ENCODE results near the gene CEP135. TPM values are rescaled to one million over a fixed set of nuclear protein-coding genes. Genes with fewer than 3 reads are reported as not detected.
"Not testable (repeated sequence)": the region's sequence is repeated elsewhere in the genome, so short reads cannot be mapped to it uniquely, and the experiment has no call there.

Gene CEP135
- total RNA-seq, 3 donors from 2014 or later = 4.8 to 12.1 (median 8.5) TPM

DNA sequence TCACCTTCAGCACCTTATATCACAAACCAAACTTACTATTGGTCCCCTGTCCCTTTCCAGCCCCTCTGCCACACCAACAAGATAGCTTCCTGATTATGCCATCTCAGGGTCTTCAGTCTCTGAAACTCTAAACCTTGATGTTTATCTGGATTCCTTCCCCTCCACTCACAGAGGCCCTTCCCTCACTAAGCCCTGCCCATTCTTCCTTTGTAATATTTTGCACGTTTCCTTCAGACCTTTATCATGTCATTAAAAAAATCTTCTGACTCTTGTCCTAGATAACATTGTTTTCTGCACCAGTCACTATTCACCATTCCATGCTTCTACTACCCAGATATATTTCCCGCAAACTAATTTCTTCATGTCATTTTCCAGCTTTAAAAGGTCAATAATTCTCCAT lies 17.7 kb upstream of the CEP135 start:
- no peak for DNase-seq (ENCODE audit: low spot score in 2 of 2)
- intact Hi-C loops (cut with DNase I; ENCODE audit: low total_unique reads) = no loop called here
- no peak for TF ChIP-seq POLR2AphosphoS5 (IDR thresholded peaks at IDR 0.05)
- TF ChIP-seq, protein P1, sequence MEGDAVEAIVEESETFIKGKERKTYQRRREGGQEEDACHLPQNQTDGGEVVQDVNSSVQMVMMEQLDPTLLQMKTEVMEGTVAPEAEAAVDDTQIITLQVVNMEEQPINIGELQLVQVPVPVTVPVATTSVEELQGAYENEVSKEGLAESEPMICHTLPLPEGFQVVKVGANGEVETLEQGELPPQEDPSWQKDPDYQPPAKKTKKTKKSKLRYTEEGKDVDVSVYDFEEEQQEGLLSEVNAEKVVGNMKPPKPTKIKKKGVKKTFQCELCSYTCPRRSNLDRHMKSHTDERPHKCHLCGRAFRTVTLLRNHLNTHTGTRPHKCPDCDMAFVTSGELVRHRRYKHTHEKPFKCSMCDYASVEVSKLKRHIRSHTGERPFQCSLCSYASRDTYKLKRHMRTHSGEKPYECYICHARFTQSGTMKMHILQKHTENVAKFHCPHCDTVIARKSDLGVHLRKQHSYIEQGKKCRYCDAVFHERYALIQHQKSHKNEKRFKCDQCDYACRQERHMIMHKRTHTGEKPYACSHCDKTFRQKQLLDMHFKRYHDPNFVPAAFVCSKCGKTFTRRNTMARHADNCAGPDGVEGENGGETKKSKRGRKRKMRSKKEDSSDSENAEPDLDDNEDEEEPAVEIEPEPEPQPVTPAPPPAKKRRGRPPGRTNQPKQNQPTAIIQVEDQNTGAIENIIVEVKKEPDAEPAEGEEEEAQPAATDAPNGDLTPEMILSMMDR (IDR thresholded peaks at IDR 0.05) = no peak
- TF ChIP-seq POLR2A (IDR thresholded peaks at IDR 0.05) = no peak

DNA sequence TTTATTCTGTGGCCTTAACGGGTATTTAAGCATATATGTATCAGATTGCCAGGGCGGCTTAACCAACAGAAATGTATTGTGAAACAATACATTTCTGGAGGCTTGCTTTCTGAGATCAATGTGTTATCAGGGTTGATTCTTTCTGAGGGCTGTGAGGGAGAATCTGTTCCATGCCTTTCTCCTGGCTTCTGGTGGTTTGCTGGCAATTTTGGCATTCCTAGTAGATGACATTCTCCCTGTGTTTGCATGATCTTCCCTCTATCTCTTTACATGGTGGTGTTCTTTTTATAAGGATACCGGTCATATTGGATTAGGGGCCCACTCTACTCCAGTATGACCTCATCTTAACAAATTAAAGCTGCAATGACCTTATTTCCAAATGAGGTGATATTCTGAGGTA lies 16.9 kb upstream of the CEP135 start:
- no peaks in the 10 kb centered on the region for H3K36me3 ChIP-seq
- intact Hi-C loops (cut with DNase I; ENCODE audit: low total_unique reads) = no loop called here
- no peak overlapping the region for H3K4me3 ChIP-seq
- peaks cover 0 to under 1% of the 10 kb centered on the region in 2 donors for H3K9me3 ChIP-seq
- H3K27me3 ChIP-seq = no peaks in the 10 kb centered on the region
- TF ChIP-seq POLR2A (IDR thresholded peaks at IDR 0.05) (no peak), POLR2AphosphoS5 (IDR thresholded peaks at IDR 0.05) (no peak)
- TF ChIP-seq, protein P1 (IDR thresholded peaks at IDR 0.05) = no peak
- DNase-seq (ENCODE audit: low spot score in 2 of 2) = no peak
- no peak overlapping the region for H3K27ac ChIP-seq
- no peaks in the 10 kb centered on the region for H3K4me1 ChIP-seq

More for the DNA sequence above, 17.7 kb upstream of the CEP135 start:
- Histone ChIP-seq H3K36me3 (no peaks in the 10 kb centered on the region), H3K27ac (no peak overlapping the region), H3K4me3 (no peak overlapping the region), H3K9me3 (no peaks in the 10 kb centered on the region), H3K4me1 (no peaks in the 10 kb centered on the region), H3K27me3 (no peaks in the 10 kb centered on the region)

DNA sequence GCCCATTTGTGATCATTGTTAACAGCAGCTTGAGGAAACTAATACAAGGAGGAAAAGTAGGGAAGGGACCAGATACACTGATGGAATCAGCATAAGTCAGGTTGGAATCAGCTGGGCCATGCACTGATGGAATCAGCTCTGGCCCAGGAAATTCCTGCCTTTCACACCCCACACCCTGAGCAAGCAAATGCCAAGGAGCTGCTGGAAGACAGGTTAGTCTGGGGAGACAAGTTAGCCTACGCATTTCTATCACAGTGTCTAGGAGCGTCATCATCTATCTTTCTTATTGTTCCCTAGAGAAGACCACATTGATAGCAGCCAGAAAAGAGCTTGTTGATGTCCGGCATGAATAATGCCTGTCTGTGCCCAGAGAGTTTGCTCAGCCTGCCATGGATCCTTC lies 16.2 kb upstream of the CEP135 start:
- no peaks in the 10 kb centered on the region for H3K4me1 ChIP-seq
- TF ChIP-seq, protein P1 (IDR thresholded peaks at IDR 0.05) = no peak
- TF ChIP-seq POLR2AphosphoS5 (IDR thresholded peaks at IDR 0.05) = no peak
- no peak for TF ChIP-seq POLR2A (IDR thresholded peaks at IDR 0.05)
- H3K27ac ChIP-seq = no peak overlapping the region
- no peaks in the 10 kb centered on the region for H3K27me3 ChIP-seq
- DNase-seq (ENCODE audit: low spot score in 2 of 2) = no peak
- peaks cover 0 to 7% of the 10 kb centered on the region in 2 donors for H3K9me3 ChIP-seq
- no peak overlapping the region for H3K4me3 ChIP-seq
- intact Hi-C loops (cut with DNase I; ENCODE audit: low total_unique reads) = no loop called here
- no peaks in the 10 kb centered on the region for H3K36me3 ChIP-seq

DNA sequence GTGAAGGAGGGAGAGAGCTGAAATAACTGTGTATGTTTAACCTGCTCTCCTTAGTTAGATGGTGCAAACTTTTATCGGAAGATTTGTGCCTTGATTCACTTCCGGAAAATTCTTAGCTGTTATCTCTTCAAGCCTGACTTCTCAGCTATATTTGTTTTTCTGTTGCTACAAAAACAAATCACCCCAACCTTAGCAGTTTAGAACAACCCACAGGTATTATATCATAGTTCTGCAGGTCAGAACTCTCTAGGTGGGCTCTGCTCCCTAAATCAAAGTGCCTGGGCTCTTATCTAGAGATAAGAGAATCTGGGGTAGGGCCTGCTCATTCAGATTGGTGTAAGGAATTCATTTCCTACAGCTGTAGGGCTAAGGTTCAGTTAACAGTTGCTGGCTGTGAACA lies 15.1 kb upstream of the CEP135 start:
- Histone ChIP-seq H3K27ac (no peak overlapping the region), H3K27me3 (no peaks in the 10 kb centered on the region), H3K36me3 (no peaks in the 10 kb centered on the region), H3K4me1 (no peaks in the 10 kb centered on the region), H3K9me3 (peaks cover 2 to 12% of the 10 kb centered on the region in 2 donors), H3K4me3 (no peak overlapping the region)
- TF ChIP-seq POLR2AphosphoS5 (IDR thresholded peaks at IDR 0.05) (no peak), POLR2A (IDR thresholded peaks at IDR 0.05) (no peak)
- TF ChIP-seq, protein P1 (IDR thresholded peaks at IDR 0.05) = no peak
- intact Hi-C loops (cut with DNase I; ENCODE audit: low total_unique reads) = no loop called here
- DNase-seq (ENCODE audit: low spot score in 2 of 2) = no peak

DNA sequence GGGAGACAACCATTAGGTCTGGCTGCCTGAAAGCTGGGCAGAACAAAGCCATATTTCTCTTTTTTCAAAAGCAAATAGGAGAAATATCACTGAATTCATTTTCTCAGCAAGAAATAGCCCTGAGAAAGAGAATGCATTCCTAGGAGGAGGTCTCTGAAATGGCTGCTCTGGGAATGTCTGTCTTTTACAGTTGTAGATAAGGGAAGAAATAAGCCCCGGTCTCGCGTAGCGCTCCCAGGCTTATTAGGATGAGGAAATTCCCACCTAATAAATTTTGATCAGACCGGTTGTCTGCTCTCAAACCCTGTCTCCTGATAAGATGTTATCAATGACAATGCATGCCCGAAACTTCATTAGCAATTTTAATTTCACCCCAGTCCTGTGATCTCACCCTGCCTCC lies 12.8 kb upstream of the CEP135 start:
- H3K4me1 ChIP-seq; H3K27me3 ChIP-seq; H3K27ac ChIP-seq; H3K36me3 ChIP-seq; H3K4me3 ChIP-seq; intact Hi-C loops (cut with DNase I; ENCODE audit: low total_unique reads); DNase-seq (ENCODE audit: low spot score in 2 of 2): not testable (repeated sequence)
- peaks cover 5 to 12% of the 10 kb centered on the region in 2 donors for H3K9me3 ChIP-seq

DNA sequence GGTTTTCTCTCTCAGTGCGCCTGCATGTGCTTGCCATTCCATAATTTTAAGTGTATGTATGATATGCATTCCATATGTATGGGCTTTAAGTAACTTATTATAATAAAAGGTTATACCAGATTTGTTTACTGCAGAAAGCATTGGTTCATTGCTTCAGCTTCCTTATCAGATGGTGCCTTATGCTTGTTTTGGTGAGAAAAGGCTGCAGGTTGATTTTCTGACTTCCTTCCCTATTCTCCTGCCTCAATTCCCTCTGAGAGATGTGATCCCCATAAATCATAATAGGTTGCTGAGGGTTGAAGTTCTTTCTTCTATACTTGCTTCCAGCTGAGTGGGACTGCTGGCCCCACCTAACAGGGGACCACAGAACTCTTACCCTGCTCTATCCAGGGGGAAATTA lies 10.3 kb upstream of the CEP135 start:
- TF ChIP-seq, protein P1 (IDR thresholded peaks at IDR 0.05) = no peak
- TF ChIP-seq POLR2A (IDR thresholded peaks at IDR 0.05) = no peak
- peaks cover 5 to 12% of the 10 kb centered on the region in 2 donors for H3K9me3 ChIP-seq
- no peak for DNase-seq (ENCODE audit: low spot score in 2 of 2)
- no peaks in the 10 kb centered on the region for H3K4me1 ChIP-seq
- H3K4me3 ChIP-seq = no peak overlapping the region
- no peaks in the 10 kb centered on the region for H3K27me3 ChIP-seq
- no peak overlapping the region for H3K27ac ChIP-seq
- no peaks in the 10 kb centered on the region for H3K36me3 ChIP-seq
- intact Hi-C loops (cut with DNase I; ENCODE audit: low total_unique reads) = no loop called here

Measured in breast epithelium (tissue), 4 donors.